A673 (cell line): Measurements from ENCODE around the gene PRAME. TPM values are rescaled to one million over a fixed set of nuclear protein-coding genes. Genes with fewer than 3 reads are reported as not detected.

Experiments
- BruUV-seq: library from RNA; stranded (reverse); fragments of 400-500 nt; replicated peaks from 2 replicates; lab custom pipeline; 2021; lab: Mats Ljungman, UMichigan
- CTCF ChIA-PET: fragments of 300-600 bp; sonication (Branson Sonifier 250); formaldehyde crosslinking; loops from one replicate; lab custom pipeline; 2022; ENCODE audit warnings: antibody characterized with exemption; lab: Charles Lee
- POLR2A ChIA-PET: fragments of 300-600 bp; sonication (Branson Sonifier 250); formaldehyde crosslinking; loops from one replicate; lab custom pipeline; 2022; ENCODE audit warnings: antibody characterized with exemption; ENCODE audit not compliant: low non-redundant PET; lab: Charles Lee
- DNase-seq: peaks from one replicate; pipeline ENCODE4 v3.0.0-alpha.2; 2015; ENCODE audit warnings: low spot score
- H3K27ac ChIP-seq: fragments of 200-600 bp; sonication (generic); 2 replicates; pipeline ENCODE4 v1.5.1; 2016; ENCODE audit warnings: mixed run types, low read depth, mild to moderate bottlenecking, mixed read lengths, antibody characterized with exemption, low read length; ENCODE audit not compliant: poor library complexity, severe bottlenecking
- H3K27me3 ChIP-seq: fragments of 200-600 bp; sonication (generic); replicated peaks from 2 replicates; pipeline ENCODE4 v1.6.1; 2017; ENCODE audit warnings: mixed run types, low read depth, mild to moderate bottlenecking, mixed read lengths, antibody characterized with exemption, low read length; ENCODE audit not compliant: insufficient read depth, poor library complexity
- H3K36me3 ChIP-seq: fragments of 200-600 bp; sonication (generic); 2 replicates; pipeline ENCODE4 v1.6.1; 2016; ENCODE audit warnings: mixed run types, mild to moderate bottlenecking, mixed read lengths, antibody characterized with exemption, low read length; ENCODE audit not compliant: insufficient read depth, poor library complexity, severe bottlenecking
- H3K4me1 ChIP-seq: fragments of 200-600 bp; sonication (generic); 2 replicates; pipeline ENCODE4 v1.6.1; 2017; ENCODE audit warnings: mixed run types, mild to moderate bottlenecking, mixed read lengths, antibody characterized with exemption, low read length; ENCODE audit not compliant: insufficient read depth, poor library complexity, severe bottlenecking
- H3K4me3 ChIP-seq: fragments of 200-600 bp; sonication (generic); 2 replicates; pipeline ENCODE4 v1.5.1; 2016; ENCODE audit warnings: low read depth, mixed run types, mild to moderate bottlenecking, mixed read lengths, low read length; ENCODE audit not compliant: poor library complexity, severe bottlenecking
- H3K9me3 ChIP-seq: fragments of 200-600 bp; sonication (generic); 2 replicates; pipeline ENCODE4 v1.6.1; 2016; ENCODE audit warnings: mixed run types, low read depth, mild to moderate bottlenecking, mixed read lengths, antibody characterized with exemption, low read length; ENCODE audit not compliant: poor library complexity, severe bottlenecking
- CTCF ChIP-seq: fragments of 300-800, 200-600 bp; sonication (generic); conservative IDR thresholded peaks from 2 replicates; pipeline ENCODE4 v1.5.1; 2017; ENCODE audit warnings: low read depth, mild to moderate bottlenecking, antibody characterized with exemption, low read length, moderate library complexity, mixed read lengths
- EZH2 ChIP-seq: fragments of 200-600 bp; sonication (generic); IDR thresholded peaks from 2 replicates; pipeline ENCODE4 v1.6.1; 2017; ENCODE audit warnings: borderline replicate concordance, low read depth, mild to moderate bottlenecking, mixed read lengths, antibody characterized with exemption, low read length; ENCODE audit not compliant: poor library complexity, severe bottlenecking
- intact Hi-C: fragments of 100-400 bp; cut with micrococcal nuclease; formaldehyde crosslinking; loops from one replicate; pipeline ENCODE4 v1.10.0; 2022; ENCODE audit not compliant: unreplicated experiment
- total RNA-seq: library from RNA; stranded (reverse); gene quantifications from 2 replicates; pipeline ENCODE4 v1.2.3, GENCODE V29; 2021

PRAME gene
- total RNA-seq, 1 experiment from 2014 or later: 14.1 TPM

GRCh38 chr22:22553735-22554586 lies 5.1 kb downstream of the PRAME start:
- POLR2A ChIA-PET: no interaction called here
- Histone ChIP-seq H3K4me3 (no peak overlapping the region), H3K27me3 (no peaks in the 10 kb centered on the region), H3K36me3 (no peaks in the 10 kb centered on the region), H3K27ac (no peak overlapping the region), H3K9me3 (no peaks in the 10 kb centered on the region), H3K4me1 (peaks cover 6% of the 10 kb centered on the region)
- TF ChIP-seq CTCF: no peak
- no peak for TF ChIP-seq EZH2
- DNase-seq: no peak
- intact Hi-C loops: no loop called here
- no TSS peak for BruUV-seq
- CTCF ChIA-PET: interaction anchor here (0.7 kb wide), 1 partner anchor 22 kb away, joined by 3 read pairs; no protein-coding TSS in a partner anchor

- intact Hi-C loops: no loop called here
- BruUV-seq: no TSS peak
- no peak overlapping the region for H3K27ac ChIP-seq
- H3K4me3 ChIP-seq: no peak overlapping the region
- DNase-seq: no peak
- POLR2A ChIA-PET: no interaction called here
- H3K36me3 ChIP-seq: no peaks in the 10 kb centered on the region
- TF ChIP-seq CTCF (no peak), EZH2 (no peak)
- no peaks in the 10 kb centered on the region for H3K9me3 ChIP-seq
- H3K4me1 ChIP-seq: no peaks in the 10 kb centered on the region
- no peaks in the 10 kb centered on the region for H3K27me3 ChIP-seq
- CTCF ChIA-PET: interaction anchor here (0.6 kb wide), 1 partner anchor 198 kb away, joined by 3 read pairs; no protein-coding TSS in a partner anchor
Measured at GRCh38 chr22:22553141-22553540, 5.9 kb downstream of the PRAME start.

- H3K27me3 ChIP-seq: no peaks in the 10 kb centered on the region
- H3K27ac ChIP-seq: no peak overlapping the region
- intact Hi-C loops: no loop called here
- H3K4me3 ChIP-seq: no peak overlapping the region
- H3K9me3 ChIP-seq: no peaks in the 10 kb centered on the region
- no peaks in the 10 kb centered on the region for H3K4me1 ChIP-seq
- ChIA-PET POLR2A (no interaction called here), CTCF (interaction anchor here (0.6 kb wide), 1 partner anchor 198 kb away, joined by 3 read pairs; no protein-coding TSS in a partner anchor)
- DNase-seq: no peak
- H3K36me3 ChIP-seq: no peaks in the 10 kb centered on the region
- no TSS peak for BruUV-seq
- no peak for TF ChIP-seq CTCF
- no peak for TF ChIP-seq EZH2
Measured at GRCh38 chr22:22552630-22553029, 6.4 kb downstream of the PRAME start.
